HepG2 (cell line): ENCODE data around the gene POU2AF2. TPM values are rescaled to one million over a fixed set of nuclear protein-coding genes. Genes with fewer than 3 reads are reported as not detected.
A peak's percentile ranks its signal among the peaks of the same experiment; 100 is the strongest.

Source experiments
- ADNP ChIP-seq: sonication (generic); formaldehyde crosslinking; IDR thresholded peaks from 2 replicates; pipeline ENCODE4 v1.4.0; 2020; ENCODE audit warnings: missing genetic modification reagents
- GLI4 ChIP-seq: sonication (generic); formaldehyde crosslinking; IDR thresholded peaks from 2 replicates; pipeline ENCODE4 v1.5.1; 2020; ENCODE audit warnings: missing genetic modification reagents, mild to moderate bottlenecking, moderate library complexity, borderline replicate concordance
- GPN1 ChIP-seq: sonication (generic); formaldehyde crosslinking; IDR thresholded peaks from 2 replicates; pipeline ENCODE4 v1.5.1; 2020; ENCODE audit warnings: missing genetic modification reagents, borderline replicate concordance
- GZF1 ChIP-seq: sonication (generic); formaldehyde crosslinking; IDR thresholded peaks from 2 replicates; pipeline ENCODE4 v1.5.1; 2020; ENCODE audit warnings: mild to moderate bottlenecking, missing genetic modification reagents
- KDM5B ChIP-seq: sonication (generic); formaldehyde crosslinking; IDR thresholded peaks from 2 replicates; pipeline ENCODE4 v1.4.0; 2020; ENCODE audit warnings: missing genetic modification reagents, mild to moderate bottlenecking, borderline replicate concordance
- LCORL ChIP-seq, 2 experiments: fragments of 450-650 bp in 1 of 2; sonication (generic) in 1 of 2; formaldehyde crosslinking in 1 of 2; IDR thresholded peaks; 2 replicates each; pipeline versions ENCODE4 v1.5.0 to v1.6.1; 2017 to 2020; ENCODE audit warnings: antibody characterized with exemption in 1 of 2, missing genetic modification reagents in 1 of 2
- MTA1 ChIP-seq: sonication (generic); formaldehyde crosslinking; IDR thresholded peaks from 2 replicates; pipeline ENCODE4 v1.4.0; 2020; ENCODE audit warnings: missing genetic modification reagents, mild to moderate bottlenecking, borderline replicate concordance
- NFATC3 ChIP-seq: sonication (generic); formaldehyde crosslinking; IDR thresholded peaks from 2 replicates; pipeline ENCODE4 v1.5.1; 2020; ENCODE audit warnings: mild to moderate bottlenecking, missing genetic modification reagents
- PLSCR1 ChIP-seq: sonication (generic); formaldehyde crosslinking; IDR thresholded peaks from 2 replicates; pipeline ENCODE4 v1.5.0; 2020; ENCODE audit warnings: missing genetic modification reagents, mild to moderate bottlenecking, borderline replicate concordance
- POGZ ChIP-seq: sonication (generic); formaldehyde crosslinking; IDR thresholded peaks from 2 replicates; pipeline ENCODE4 v1.4.0; 2020; ENCODE audit warnings: mild to moderate bottlenecking, missing genetic modification reagents
- SP1 ChIP-seq, 2 experiments: fragments of 450-650 bp in 1 of 2; sonication (generic) in 1 of 2; formaldehyde crosslinking in 1 of 2; IDR thresholded peaks; 2 replicates each; pipeline versions ENCODE4 v1.4.0 to v1.6.1; 2016 to 2020; ENCODE audit warnings: missing genetic modification reagents in 1 of 2
- ZBTB42 ChIP-seq: sonication (generic); formaldehyde crosslinking; IDR thresholded peaks from 2 replicates; pipeline ENCODE4 v1.5.0; 2020; ENCODE audit warnings: mild to moderate bottlenecking, missing genetic modification reagents
- ZC3H13 ChIP-seq: sonication (generic); formaldehyde crosslinking; IDR thresholded peaks from 2 replicates; pipeline ENCODE4 v1.8.1; 2023; ENCODE audit warnings: mild to moderate bottlenecking, missing genetic modification reagents, moderate library complexity
- ZFY ChIP-seq: sonication (generic); formaldehyde crosslinking; IDR thresholded peaks from 2 replicates; pipeline ENCODE4 v1.4.0; 2020; ENCODE audit warnings: missing genetic modification reagents
- ZNF224 ChIP-seq: sonication (generic); formaldehyde crosslinking; IDR thresholded peaks from 2 replicates; pipeline ENCODE4 v1.5.0; 2020; ENCODE audit warnings: mild to moderate bottlenecking, missing genetic modification reagents
- ZNF232 ChIP-seq: sonication (generic); formaldehyde crosslinking; IDR thresholded peaks from 2 replicates; pipeline ENCODE4 v1.4.0; 2020; ENCODE audit warnings: missing genetic modification reagents, borderline replicate concordance
- ZNF572 ChIP-seq: sonication (generic); formaldehyde crosslinking; IDR thresholded peaks from 2 replicates; pipeline ENCODE4 v1.5.1; 2020; ENCODE audit warnings: mild to moderate bottlenecking, missing genetic modification reagents
- polyA plus RNA-seq, 8 experiments: library from polyadenylated mRNA; depleted of rRNA in 3 of 8; stranded (reverse) in 7 of 8; unstranded in 1 of 8; fragments of >200 nt; fragmentation: Illumina TruSeq in 4 of 8; extraction: Trizol in 4 of 8; gene quantifications; 2 replicates each; pipeline versions ENCODE4 v1.2.1 to v1.2.3, GENCODE V29; 2011 to 2016; ENCODE audit warnings: low read depth in 4 of 8, missing spikeins in 1 of 8, mixed read lengths in 1 of 8; ENCODE audit not compliant: insufficient read depth in 1 of 8
- total RNA-seq, 5 experiments: library from RNA; depleted of rRNA; stranded (reverse); fragments of >200 nt; fragmentation: Illumina TruSeq; extraction: Trizol; gene quantifications; 2 replicates each; pipeline ENCODE4 v1.2.3, GENCODE V29; 2016; ENCODE audit warnings: low read depth in 1 of 5
- TF ChIP-seq, protein P1 (sequence below): sonication (generic); formaldehyde crosslinking; IDR thresholded peaks from 2 replicates; pipeline ENCODE4 v1.9.0; 2022; ENCODE audit warnings: missing genetic modification reagents, mild to moderate bottlenecking, borderline replicate concordance
- TF ChIP-seq, protein P2 (sequence below): sonication (generic); formaldehyde crosslinking; IDR thresholded peaks from 2 replicates; pipeline ENCODE4 v1.8.1; 2023; ENCODE audit warnings: mild to moderate bottlenecking, inconsistent platforms, moderate library complexity, missing genetic modification reagents, borderline replicate concordance
- TF ChIP-seq, protein P3 (sequence below): sonication (generic); formaldehyde crosslinking; IDR thresholded peaks from 2 replicates; pipeline ENCODE4 v1.5.1; 2020; ENCODE audit warnings: missing genetic modification reagents, mild to moderate bottlenecking, borderline replicate concordance
- TF ChIP-seq, protein P4 (sequence below): sonication (generic); formaldehyde crosslinking; IDR thresholded peaks from 2 replicates; pipeline ENCODE4 v1.4.0; 2020; ENCODE audit warnings: missing genetic modification reagents

POU2AF2 gene
- total and polyA plus RNA-seq, 2 of the 13 experiments (the other 11 are each of a cell fraction or from before 2014, with no cell fraction given), result 0.11 TPM; not detected in 1

- 0 out of 2 replicates have a peak, but pooled peaks have one; percentile 39 for TF ChIP-seq GZF1
- TF ChIP-seq, protein P1, sequence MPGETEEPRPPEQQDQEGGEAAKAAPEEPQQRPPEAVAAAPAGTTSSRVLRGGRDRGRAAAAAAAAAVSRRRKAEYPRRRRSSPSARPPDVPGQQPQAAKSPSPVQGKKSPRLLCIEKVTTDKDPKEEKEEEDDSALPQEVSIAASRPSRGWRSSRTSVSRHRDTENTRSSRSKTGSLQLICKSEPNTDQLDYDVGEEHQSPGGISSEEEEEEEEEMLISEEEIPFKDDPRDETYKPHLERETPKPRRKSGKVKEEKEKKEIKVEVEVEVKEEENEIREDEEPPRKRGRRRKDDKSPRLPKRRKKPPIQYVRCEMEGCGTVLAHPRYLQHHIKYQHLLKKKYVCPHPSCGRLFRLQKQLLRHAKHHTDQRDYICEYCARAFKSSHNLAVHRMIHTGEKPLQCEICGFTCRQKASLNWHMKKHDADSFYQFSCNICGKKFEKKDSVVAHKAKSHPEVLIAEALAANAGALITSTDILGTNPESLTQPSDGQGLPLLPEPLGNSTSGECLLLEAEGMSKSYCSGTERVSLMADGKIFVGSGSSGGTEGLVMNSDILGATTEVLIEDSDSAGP (CRISPR knock-in tag), result peak; percentile 92
- no peak for TF ChIP-seq POGZ (CRISPR knock-in tag)
- TF ChIP-seq KDM5B (CRISPR knock-in tag), result peak; percentile 65; the same call in 1 of the 2 replicates
- TF ChIP-seq, protein P2, sequence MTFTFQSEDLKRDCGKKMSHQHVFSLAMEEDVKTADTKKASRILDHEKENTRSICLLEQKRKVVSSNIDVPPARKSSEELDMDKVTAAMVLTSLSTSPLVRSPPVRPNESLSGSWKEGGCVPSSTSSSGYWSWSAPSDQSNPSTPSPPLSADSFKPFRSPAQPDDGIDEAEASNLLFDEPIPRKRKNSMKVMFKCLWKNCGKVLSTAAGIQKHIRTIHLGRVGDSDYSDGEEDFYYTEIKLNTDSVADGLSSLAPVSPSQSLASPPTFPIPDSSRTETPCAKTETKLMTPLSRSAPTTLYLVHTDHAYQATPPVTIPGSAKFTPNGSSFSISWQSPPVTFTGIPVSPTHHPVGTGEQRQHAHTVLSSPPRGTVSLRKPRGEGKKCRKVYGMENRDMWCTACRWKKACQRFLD, result peak; percentile 74; the same call in 1 of the 2 replicates
- TF ChIP-seq GLI4, result 0 out of 2 replicates have a peak, but pooled peaks have one; percentile 80
- TF ChIP-seq, protein P3, sequence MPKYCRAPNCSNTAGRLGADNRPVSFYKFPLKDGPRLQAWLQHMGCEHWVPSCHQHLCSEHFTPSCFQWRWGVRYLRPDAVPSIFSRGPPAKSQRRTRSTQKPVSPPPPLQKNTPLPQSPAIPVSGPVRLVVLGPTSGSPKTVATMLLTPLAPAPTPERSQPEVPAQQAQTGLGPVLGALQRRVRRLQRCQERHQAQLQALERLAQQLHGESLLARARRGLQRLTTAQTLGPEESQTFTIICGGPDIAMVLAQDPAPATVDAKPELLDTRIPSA (CRISPR knock-in tag), result 0 out of 2 replicates have a peak, but pooled peaks have one; percentile 67
- peak; percentile 63 for TF ChIP-seq ZFY (CRISPR knock-in tag)
- no peak for TF ChIP-seq ZNF572 (CRISPR knock-in tag)
- peak; percentile 13; the same call in 1 of the 2 replicates for TF ChIP-seq MTA1 (CRISPR knock-in tag)
- 0 out of 2 replicates have a peak, but pooled peaks have one; percentile 8 for TF ChIP-seq ZBTB42 (CRISPR knock-in tag)
- no peak for TF ChIP-seq NFATC3 (CRISPR knock-in tag)
- no peak for TF ChIP-seq ADNP (CRISPR knock-in tag)
- no peak for TF ChIP-seq GPN1 (CRISPR knock-in tag)
- TF ChIP-seq ZNF232 (CRISPR knock-in tag), result no peak
- TF ChIP-seq ZC3H13 (CRISPR knock-in tag), result peak; percentile 65; the same call in 1 of the 2 replicates
- TF ChIP-seq LCORL (IDR thresholded peaks at IDR 0.05), result no peak
- peak; percentile 48 for TF ChIP-seq LCORL (CRISPR knock-in tag; IDR thresholded peaks at IDR 0.05)
- TF ChIP-seq, protein P4, sequence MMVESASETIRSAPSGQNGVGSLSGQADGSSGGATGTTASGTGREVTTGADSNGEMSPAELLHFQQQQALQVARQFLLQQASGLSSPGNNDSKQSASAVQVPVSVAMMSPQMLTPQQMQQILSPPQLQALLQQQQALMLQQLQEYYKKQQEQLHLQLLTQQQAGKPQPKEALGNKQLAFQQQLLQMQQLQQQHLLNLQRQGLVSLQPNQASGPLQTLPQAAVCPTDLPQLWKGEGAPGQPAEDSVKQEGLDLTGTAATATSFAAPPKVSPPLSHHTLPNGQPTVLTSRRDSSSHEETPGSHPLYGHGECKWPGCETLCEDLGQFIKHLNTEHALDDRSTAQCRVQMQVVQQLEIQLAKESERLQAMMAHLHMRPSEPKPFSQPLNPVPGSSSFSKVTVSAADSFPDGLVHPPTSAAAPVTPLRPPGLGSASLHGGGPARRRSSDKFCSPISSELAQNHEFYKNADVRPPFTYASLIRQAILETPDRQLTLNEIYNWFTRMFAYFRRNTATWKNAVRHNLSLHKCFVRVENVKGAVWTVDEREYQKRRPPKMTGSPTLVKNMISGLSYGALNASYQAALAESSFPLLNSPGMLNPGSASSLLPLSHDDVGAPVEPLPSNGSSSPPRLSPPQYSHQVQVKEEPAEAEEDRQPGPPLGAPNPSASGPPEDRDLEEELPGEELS (CRISPR knock-in tag), result peak; percentile 31; the same call in 1 of the 2 replicates
- TF ChIP-seq SP1 (IDR thresholded peaks at IDR 0.05), result no peak
- TF ChIP-seq SP1 (CRISPR knock-in tag; IDR thresholded peaks at IDR 0.05), result no peak
- TF ChIP-seq ZNF224 (CRISPR knock-in tag), result peak; percentile 52; the same call in 1 of the 2 replicates
- TF ChIP-seq PLSCR1 (CRISPR knock-in tag), result no peak
Observed at GRCh38 chr11:111299101-111300026, 53.8 kb downstream of the POU2AF2 start (continued).
